Peyer's patch (tissue), 4 donors: ENCODE data around the gene PLB1. TPM values are rescaled to one million over a fixed set of nuclear protein-coding genes. Genes with fewer than 3 reads are reported as not detected.

Source experiments
- DNase-seq, 3 donors: peaks; one replicate each; pipeline ENCODE4 v3.0.0-alpha.2; 2017 to 2019
- H3K27ac ChIP-seq, 4 donors: fragments of 200-600 bp; sonication (generic); one replicate each; pipeline ENCODE4 v1.5.1; 2016 to 2019
- H3K27me3 ChIP-seq, 2 donors: fragments of 200-600 bp; sonication (generic); one replicate each; pipeline ENCODE4 v1.5.1; 2019
- H3K36me3 ChIP-seq, 3 donors: fragments of 200-600 bp; sonication (generic); one replicate each; pipeline ENCODE4 v1.5.1; 2016 to 2019
- H3K4me1 ChIP-seq, 4 donors: fragments of 200-600 bp; sonication (generic); one replicate each; pipeline ENCODE4 v1.5.1; 2016 to 2019
- H3K4me3 ChIP-seq, 4 donors: fragments of 200-600 bp; sonication (generic); 1 replicate in 3 of 4; 2 replicates in 1 of 4; pipeline ENCODE4 v1.5.1; 2016 to 2019; ENCODE audit warnings: mild to moderate bottlenecking in 1 of 4
- H3K9me3 ChIP-seq, 4 donors: fragments of 200-600 bp; sonication (generic); one replicate each; pipeline ENCODE4 v1.5.1; 2016 to 2019; ENCODE audit warnings: mild to moderate bottlenecking in 1 of 4
- CTCF ChIP-seq, 6 experiments: fragments of 450-650 bp in 4 of 6; fragments of 200-600 bp in 2 of 6; sonication (generic) in 1 of 6; IDR thresholded peaks; one replicate each; pipeline ENCODE4 v1.5.1; 2017 to 2019; ENCODE audit warnings: antibody characterized with exemption in 6 of 6, mild to moderate bottlenecking in 3 of 6, moderate library complexity in 1 of 6
- POLR2A ChIP-seq, 2 donors: fragments of 450-650 bp; IDR thresholded peaks; one replicate each; pipeline ENCODE4 v1.5.1; 2017; ENCODE audit warnings: antibody characterized with exemption in 2 of 2, mild to moderate bottlenecking in 2 of 2, moderate library complexity in 2 of 2
- total RNA-seq, 4 donors: library from RNA; depleted of rRNA; stranded (reverse); fragments of >200 nt; gene quantifications; one replicate each; pipeline ENCODE4 v1.1.0, GENCODE V29; 2016

The PLB1 gene
- total RNA-seq = 100 to 1,000 TPM in 2 of 4 donors, 10 to 100 TPM in 1, 1 to 10 TPM in 1; 9.1 to 345 (median 146) TPM

GRCh38 chr2:28495551-28496250, at the start of gene PLB1:
Gene PLB1 (plus strand): TSS chr2:28496060. CDS start chr2:28496115, 55 bp downstream.
- Histone ChIP-seq H3K4me1 (peaks cover 0 to 3% (median 0%) of the 10 kb centered on the region in 4 donors), H3K4me3 (peak within 1 kb of the TSS in 2 of 4 donors; percentile 23 to 44), H3K9me3 (no peaks in the 10 kb centered on the region), H3K27ac (peak within 1 kb of the TSS in 2 of 4 donors; percentile 27 to 55), H3K36me3 (no peaks in the 10 kb centered on the region), H3K27me3 (no peaks in the 10 kb centered on the region)
- DNase-seq = peak in 2 of 3 donors; percentile 65 to 75
- TF ChIP-seq CTCF (IDR thresholded peaks at IDR 0.05) = no peak
- TF ChIP-seq POLR2A (IDR thresholded peaks at IDR 0.05) = peak; percentile 34 to 84

- DNase-seq = no peak
- Histone ChIP-seq H3K9me3 (no peaks in the 10 kb centered on the region), H3K4me1 (peaks cover 0 to 7% (median 0%) of the 10 kb centered on the region in 4 donors), H3K36me3 (no peaks in the 10 kb centered on the region), H3K27ac (no peak overlapping the region), H3K27me3 (no peaks in the 10 kb centered on the region), H3K4me3 (no peak overlapping the region)
- TF ChIP-seq POLR2A (IDR thresholded peaks at IDR 0.05) (no peak), CTCF (IDR thresholded peaks at IDR 0.05) (no peak)
Measured at GRCh38 chr2:28446531-28446930, 49.3 kb upstream of the PLB1 start.

- no peaks in the 10 kb centered on the region for H3K9me3 ChIP-seq
- no peak overlapping the region for H3K27ac ChIP-seq
- no peaks in the 10 kb centered on the region for H3K36me3 ChIP-seq
- no peak for DNase-seq
- no peak overlapping the region for H3K4me3 ChIP-seq
- peaks cover 0 to 7% (median 0%) of the 10 kb centered on the region in 4 donors for H3K4me1 ChIP-seq
- no peaks in the 10 kb centered on the region for H3K27me3 ChIP-seq
- TF ChIP-seq CTCF (IDR thresholded peaks at IDR 0.05) (no peak), POLR2A (IDR thresholded peaks at IDR 0.05) (no peak)
Measured at GRCh38 chr2:28447086-28447485, 48.8 kb upstream of the PLB1 start.

DNA sequence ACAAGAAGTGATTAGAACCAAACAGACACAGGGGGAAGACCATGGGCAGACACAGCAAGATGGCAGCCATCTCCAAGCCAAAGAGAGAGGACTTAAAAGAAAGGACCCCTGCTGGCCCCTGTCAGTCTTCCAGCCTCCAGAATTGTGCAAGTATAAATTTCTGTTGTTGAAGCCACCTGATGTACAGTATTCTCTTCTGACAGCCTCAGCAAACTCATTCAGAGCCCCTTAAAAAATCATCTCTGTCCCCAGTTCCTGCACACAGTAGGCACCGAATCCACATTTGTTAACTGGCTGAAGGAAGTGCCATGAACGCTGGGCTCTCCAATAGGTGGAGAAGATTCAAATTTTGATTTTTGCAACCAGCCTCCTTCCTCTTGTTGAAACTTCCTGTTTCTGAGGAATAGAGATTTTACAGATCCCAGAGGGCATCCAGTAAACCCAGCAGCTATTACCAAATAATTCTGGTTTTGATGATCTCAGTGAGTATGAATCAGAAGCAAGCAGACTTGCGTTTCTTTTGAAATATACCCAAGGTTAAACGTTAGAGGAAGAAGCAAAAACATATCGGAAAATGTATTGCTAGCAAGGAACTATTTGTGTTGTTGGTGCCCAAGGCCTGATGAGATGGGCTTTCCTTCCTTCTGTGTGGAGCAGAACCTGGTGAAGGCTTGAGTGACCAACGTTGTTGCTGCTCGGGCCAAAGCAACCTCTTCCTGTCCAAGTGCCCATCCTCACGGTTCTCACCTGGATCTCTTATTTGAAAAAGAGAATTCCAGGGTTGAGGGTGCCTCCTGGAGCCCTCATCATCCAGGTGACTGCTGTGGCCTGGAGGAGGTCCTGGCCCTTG, 47.7 kb upstream of the PLB1 start:
- no peaks in the 10 kb centered on the region for H3K9me3 ChIP-seq
- no peak overlapping the region for H3K27ac ChIP-seq
- H3K4me3 ChIP-seq = no peak overlapping the region
- DNase-seq = no peak
- H3K4me1 ChIP-seq = peaks cover 0 to 7% (median 0%) of the 10 kb centered on the region in 4 donors
- no peaks in the 10 kb centered on the region for H3K27me3 ChIP-seq
- H3K36me3 ChIP-seq = no peaks in the 10 kb centered on the region
- TF ChIP-seq POLR2A (IDR thresholded peaks at IDR 0.05) (no peak), CTCF (IDR thresholded peaks at IDR 0.05) (no peak)

DNA sequence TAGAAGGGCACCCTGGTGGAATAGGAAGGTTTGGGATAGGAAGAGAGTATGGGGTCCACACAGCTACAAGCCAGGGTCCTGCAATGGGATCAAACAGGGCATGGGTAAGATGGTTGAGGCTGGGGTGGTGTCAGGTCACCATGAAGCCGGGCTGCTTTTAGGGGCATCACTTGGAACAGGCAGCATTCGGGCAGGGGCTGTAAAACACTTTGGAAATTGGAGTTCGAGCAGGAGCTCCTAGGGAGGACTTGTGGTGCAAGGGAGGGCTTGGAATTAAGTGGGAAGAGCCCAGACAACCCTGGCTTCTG, 47.1 kb upstream of the PLB1 start:
- Histone ChIP-seq H3K9me3 (no peaks in the 10 kb centered on the region), H3K36me3 (no peaks in the 10 kb centered on the region), H3K4me3 (no peak overlapping the region), H3K27me3 (no peaks in the 10 kb centered on the region), H3K27ac (no peak overlapping the region), H3K4me1 (peaks cover 0 to 7% (median 0%) of the 10 kb centered on the region in 4 donors)
- TF ChIP-seq POLR2A (IDR thresholded peaks at IDR 0.05) (no peak), CTCF (IDR thresholded peaks at IDR 0.05) (no peak)
- no peak for DNase-seq
